Neural cell (in vitro differentiated cells): ENCODE results near the gene MDH2. TPM values are rescaled to one million over a fixed set of nuclear protein-coding genes. Genes with fewer than 3 reads are reported as not detected.
"Not testable (repeated sequence)": the region's sequence is repeated elsewhere in the genome, so short reads cannot be mapped to it uniquely, and the experiment has no call there.

Experiments used
- H2AFZ ChIP-seq: fragments of 200-600, 300-800 bp; sonication (generic), shearing (Covaris generic); 2 replicates; pipeline ENCODE4 v1.6.0; 2014; ENCODE audit warnings: low read depth, mild to moderate bottlenecking, antibody characterized with exemption, low read length, moderate library complexity
- H3F3A ChIP-seq: fragments of 200-600 bp; shearing (Covaris generic); 2 replicates; pipeline ENCODE4 v1.6.1; 2016; ENCODE audit warnings: mild to moderate bottlenecking, moderate library complexity, mixed read lengths, antibody characterized with exemption, low read length; ENCODE audit not compliant: insufficient read depth, poor library complexity, severe bottlenecking
- H3K27ac ChIP-seq: fragments of 200-600, 300-800 bp; sonication (generic), shearing (Covaris generic); 2 replicates; pipeline ENCODE4 v1.5.1; 2014; ENCODE audit warnings: mild to moderate bottlenecking, low read length, moderate library complexity
- H3K27me3 ChIP-seq: fragments of 300-800, 200-600 bp; sonication (generic), shearing (Covaris generic); 2 replicates; pipeline ENCODE4 v1.6.0; 2014; ENCODE audit warnings: mild to moderate bottlenecking, low read depth, low read length, moderate library complexity; ENCODE audit not compliant: insufficient read depth
- H3K36me3 ChIP-seq: fragments of 300-800, 200-600 bp; sonication (generic), shearing (Covaris generic); 2 replicates; pipeline ENCODE4 v1.5.1; 2014; ENCODE audit warnings: mild to moderate bottlenecking, antibody characterized with exemption, low read length, moderate library complexity; ENCODE audit not compliant: insufficient read depth
- H3K4me2 ChIP-seq: fragments of 300-800, 200-600 bp; sonication (generic), shearing (Covaris generic); 2 replicates; pipeline ENCODE4 v1.6.0; 2014; ENCODE audit warnings: mild to moderate bottlenecking, low read length
- H3K4me3 ChIP-seq: fragments of 300-800, 200-600 bp; sonication (generic), shearing (Covaris generic); 2 replicates; pipeline ENCODE4 v1.5.1; 2014; ENCODE audit warnings: mild to moderate bottlenecking, low read length, moderate library complexity
- H3K79me2 ChIP-seq: fragments of 200-600 bp; shearing (Covaris generic); replicated peaks from 2 replicates; pipeline ENCODE4 v1.6.0; 2014; ENCODE audit warnings: mild to moderate bottlenecking, low read length, moderate library complexity; ENCODE audit not compliant: insufficient read depth
- H3K9ac ChIP-seq: fragments of 300-800, 200-600 bp; sonication (generic), shearing (Covaris generic); 2 replicates; pipeline ENCODE4 v1.6.1; 2016; ENCODE audit warnings: mild to moderate bottlenecking, low read length, mixed read lengths
- H3K9me2 ChIP-seq: fragments of 200-600 bp; shearing (Covaris generic); 2 replicates; pipeline ENCODE4 v1.6.1; 2016; ENCODE audit warnings: mild to moderate bottlenecking, low read length, mixed read lengths; ENCODE audit not compliant: insufficient read depth
- H3K9me3 ChIP-seq: fragments of 200-600, 300-800 bp; sonication (generic), shearing (Covaris generic); 2 replicates; pipeline ENCODE4 v1.6.1; 2016; ENCODE audit warnings: mild to moderate bottlenecking, mixed run types, low read length, moderate library complexity, mixed read lengths
- H4K20me1 ChIP-seq: fragments of 200-600 bp; shearing (Covaris generic); 2 replicates; pipeline ENCODE4 v1.6.1; 2016; ENCODE audit warnings: mild to moderate bottlenecking, mixed run types; ENCODE audit not compliant: insufficient read depth
- CTCF ChIP-seq: fragments of 450-650 bp; IDR thresholded peaks from 2 replicates; pipeline ENCODE4 v1.5.1; 2014; ENCODE audit warnings: antibody characterized with exemption, mild to moderate bottlenecking, moderate library complexity; ENCODE audit not compliant: poor library complexity, severe bottlenecking
- EP300 ChIP-seq: fragments of 450-650 bp; conservative IDR thresholded peaks from 2 replicates; pipeline ENCODE4 v1.6.1; 2014; ENCODE audit warnings: antibody characterized with exemption, mild to moderate bottlenecking, moderate library complexity; ENCODE audit not compliant: poor library complexity, severe bottlenecking
- EZH2 ChIP-seq: fragments of 200-600, 300-800 bp; shearing (Covaris generic), sonication (generic); IDR thresholded peaks from 2 replicates; pipeline ENCODE4 v1.6.1; 2014; ENCODE audit warnings: antibody characterized with exemption, low read length, borderline replicate concordance, mild to moderate bottlenecking; ENCODE audit not compliant: insufficient read depth, poor library complexity, severe bottlenecking
- MXI1 ChIP-seq: fragments of 450-650 bp; conservative IDR thresholded peaks from 2 replicates; pipeline ENCODE4 v1.6.1; 2014; ENCODE audit warnings: antibody characterized with exemption, mild to moderate bottlenecking; ENCODE audit not compliant: poor library complexity, severe bottlenecking
- POLR2AphosphoS5 ChIP-seq: IDR thresholded peaks from 2 replicates; pipeline ENCODE4 v1.6.1; 2012
- RAD21 ChIP-seq: fragments of 450-650 bp; conservative IDR thresholded peaks from 2 replicates; pipeline ENCODE4 v1.6.1; 2014; ENCODE audit warnings: antibody characterized with exemption, mild to moderate bottlenecking, moderate library complexity
- SMC3 ChIP-seq: fragments of 450-650 bp; conservative IDR thresholded peaks from 2 replicates; pipeline ENCODE4 v1.6.1; 2014; ENCODE audit warnings: antibody characterized with exemption, mild to moderate bottlenecking, moderate library complexity; ENCODE audit not compliant: poor library complexity
- polyA plus RNA-seq: library from polyadenylated mRNA; depleted of rRNA; stranded (reverse); fragments of >200 nt; gene quantifications from 2 replicates; pipeline ENCODE4 v1.2.3, GENCODE V29; 2014
- TF ChIP-seq, protein P1 (sequence below): IDR thresholded peaks from 2 replicates; pipeline ENCODE4 v1.6.1; 2012; ENCODE audit warnings: borderline replicate concordance

MDH2 gene
- polyA plus RNA-seq, 1 donor from 2014 or later, result 60.5 TPM

DNA sequence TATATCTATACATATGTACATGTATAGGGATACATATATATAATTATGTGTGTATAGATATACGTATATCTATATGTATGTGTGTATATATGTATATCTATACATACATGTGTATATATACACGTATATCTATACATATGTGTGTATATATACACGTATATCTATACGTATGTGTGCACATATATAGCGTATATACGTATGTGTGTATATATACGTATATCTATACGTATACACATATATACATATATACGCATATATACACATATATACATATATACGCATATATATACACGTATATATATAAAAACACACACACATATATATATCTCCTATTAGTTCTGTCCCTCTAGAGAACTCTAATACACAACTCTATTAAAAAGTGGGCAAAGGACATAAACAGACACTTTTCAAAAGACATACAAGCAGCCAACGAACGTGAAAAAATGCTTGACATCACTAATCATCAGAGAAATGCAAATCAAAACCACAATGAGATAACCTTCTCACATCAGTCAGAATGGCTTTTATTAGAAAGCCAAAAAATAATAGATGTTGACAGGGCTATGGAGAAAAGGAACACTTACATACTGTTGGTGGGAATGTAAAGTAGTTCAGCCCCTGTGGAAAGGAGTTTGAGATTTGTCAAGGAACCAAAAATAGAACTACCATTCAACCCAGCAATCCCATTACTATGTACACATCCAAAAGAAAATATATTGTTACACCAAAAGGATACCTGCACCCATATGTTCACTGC lies 31.5 kb upstream of the MDH2 start:
- TF ChIP-seq, protein P1, sequence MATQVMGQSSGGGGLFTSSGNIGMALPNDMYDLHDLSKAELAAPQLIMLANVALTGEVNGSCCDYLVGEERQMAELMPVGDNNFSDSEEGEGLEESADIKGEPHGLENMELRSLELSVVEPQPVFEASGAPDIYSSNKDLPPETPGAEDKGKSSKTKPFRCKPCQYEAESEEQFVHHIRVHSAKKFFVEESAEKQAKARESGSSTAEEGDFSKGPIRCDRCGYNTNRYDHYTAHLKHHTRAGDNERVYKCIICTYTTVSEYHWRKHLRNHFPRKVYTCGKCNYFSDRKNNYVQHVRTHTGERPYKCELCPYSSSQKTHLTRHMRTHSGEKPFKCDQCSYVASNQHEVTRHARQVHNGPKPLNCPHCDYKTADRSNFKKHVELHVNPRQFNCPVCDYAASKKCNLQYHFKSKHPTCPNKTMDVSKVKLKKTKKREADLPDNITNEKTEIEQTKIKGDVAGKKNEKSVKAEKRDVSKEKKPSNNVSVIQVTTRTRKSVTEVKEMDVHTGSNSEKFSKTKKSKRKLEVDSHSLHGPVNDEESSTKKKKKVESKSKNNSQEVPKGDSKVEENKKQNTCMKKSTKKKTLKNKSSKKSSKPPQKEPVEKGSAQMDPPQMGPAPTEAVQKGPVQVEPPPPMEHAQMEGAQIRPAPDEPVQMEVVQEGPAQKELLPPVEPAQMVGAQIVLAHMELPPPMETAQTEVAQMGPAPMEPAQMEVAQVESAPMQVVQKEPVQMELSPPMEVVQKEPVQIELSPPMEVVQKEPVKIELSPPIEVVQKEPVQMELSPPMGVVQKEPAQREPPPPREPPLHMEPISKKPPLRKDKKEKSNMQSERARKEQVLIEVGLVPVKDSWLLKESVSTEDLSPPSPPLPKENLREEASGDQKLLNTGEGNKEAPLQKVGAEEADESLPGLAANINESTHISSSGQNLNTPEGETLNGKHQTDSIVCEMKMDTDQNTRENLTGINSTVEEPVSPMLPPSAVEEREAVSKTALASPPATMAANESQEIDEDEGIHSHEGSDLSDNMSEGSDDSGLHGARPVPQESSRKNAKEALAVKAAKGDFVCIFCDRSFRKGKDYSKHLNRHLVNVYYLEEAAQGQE, result no peak
- TF ChIP-seq POLR2AphosphoS5, result no peak
- no peak for TF ChIP-seq RAD21
- no peak for TF ChIP-seq CTCF
- no peak for TF ChIP-seq SMC3
- TF ChIP-seq EP300, result no peak
- TF ChIP-seq MXI1, result no peak
- no peak for TF ChIP-seq EZH2
- Histone ChIP-seq H2AFZ (no peak overlapping the region), H3K36me3 (no peaks in the 10 kb centered on the region), H3K9ac (no peak overlapping the region), H3F3A (no peaks in the 10 kb centered on the region), H3K27me3 (no peaks in the 10 kb centered on the region), H3K9me2 (no peaks in the 10 kb centered on the region), H4K20me1 (no peaks in the 10 kb centered on the region), H3K4me2 (no peak overlapping the region), H3K9me3 (no peaks in the 10 kb centered on the region), H3K27ac (no peak overlapping the region), H3K79me2 (no peaks in the 10 kb centered on the region), H3K4me3 (no peak overlapping the region)

DNA sequence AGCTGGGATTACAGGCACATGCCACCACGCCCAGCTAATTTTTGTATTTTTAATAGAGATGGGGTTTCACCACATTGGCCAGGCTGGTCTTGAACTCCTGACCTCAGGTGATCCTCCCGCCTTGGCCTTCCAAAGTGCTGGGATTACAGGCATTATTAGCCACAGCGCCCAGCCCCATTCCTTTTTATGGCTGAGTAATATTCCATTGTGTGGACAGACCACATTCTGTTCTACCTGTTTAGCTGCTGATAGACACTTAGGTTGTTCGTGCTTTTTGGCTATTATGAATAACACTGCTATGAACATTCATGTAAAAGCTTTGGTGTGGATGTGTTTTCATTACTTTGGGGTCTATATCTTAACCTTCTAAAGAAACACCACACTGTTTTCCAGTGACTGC lies 29.4 kb upstream of the MDH2 start:
- H2AFZ ChIP-seq, result not testable (repeated sequence)

More for the DNA sequence above, 29.4 kb upstream of the MDH2 start:
- H3K9ac ChIP-seq, H4K20me1 ChIP-seq, H3K9me3 ChIP-seq, H3F3A ChIP-seq, H3K27ac ChIP-seq, H3K4me2 ChIP-seq, H3K36me3 ChIP-seq, H3K9me2 ChIP-seq, H3K4me3 ChIP-seq, H3K27me3 ChIP-seq, H3K79me2 ChIP-seq: not testable (repeated sequence)
